HUDEP-2 (cell line): Measurements from ENCODE around the gene LRG1.

Source experiments
- DNase-seq, 76 experiments: peaks; one replicate each; lab custom pipeline; 2025; ENCODE audit not compliant: unreplicated experiment in 76 of 76; lab: John Stamatoyannopoulos, UW

The LRG1 gene

GRCh38 chr19:4512070-4512469, 27.8 kb downstream of the LRG1 start:
- DNase-seq, result no peak

DNA sequence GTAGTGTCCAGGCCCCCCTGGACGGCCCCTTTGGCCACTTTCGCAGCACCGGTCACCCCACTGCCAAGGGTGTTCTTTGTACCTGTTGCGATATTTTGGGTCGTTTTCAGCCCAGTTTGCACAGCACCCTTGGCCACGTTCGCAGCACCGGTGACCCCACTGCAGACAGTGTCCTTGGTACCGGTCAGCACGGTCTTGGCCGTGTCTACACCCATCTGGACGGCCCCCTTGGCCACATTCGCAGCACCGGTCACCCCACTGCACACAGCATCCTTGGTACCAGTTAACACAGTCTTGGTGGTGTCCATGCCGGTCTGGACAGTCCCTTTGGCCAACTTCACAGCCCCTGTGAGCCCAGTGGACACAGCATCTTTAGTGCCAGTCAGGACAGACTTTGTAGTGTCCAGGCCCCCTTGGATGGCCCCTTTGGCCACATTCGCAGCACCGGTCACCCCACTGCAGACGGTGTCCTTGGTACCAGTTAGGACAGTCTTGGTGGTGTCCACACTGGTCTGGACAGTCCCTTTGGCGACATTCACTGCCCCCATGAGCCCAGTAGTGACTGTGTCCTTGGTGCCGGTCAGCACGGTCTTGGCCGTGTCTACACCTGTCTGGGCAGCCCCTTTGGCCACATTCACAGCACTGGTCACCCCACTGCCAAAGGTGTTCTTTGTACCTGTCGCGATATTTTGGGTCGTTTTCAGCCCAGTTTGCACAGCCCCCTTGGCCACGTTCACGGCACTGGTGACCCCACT, 28.4 kb downstream of the LRG1 start:
- no peak for DNase-seq

DNA sequence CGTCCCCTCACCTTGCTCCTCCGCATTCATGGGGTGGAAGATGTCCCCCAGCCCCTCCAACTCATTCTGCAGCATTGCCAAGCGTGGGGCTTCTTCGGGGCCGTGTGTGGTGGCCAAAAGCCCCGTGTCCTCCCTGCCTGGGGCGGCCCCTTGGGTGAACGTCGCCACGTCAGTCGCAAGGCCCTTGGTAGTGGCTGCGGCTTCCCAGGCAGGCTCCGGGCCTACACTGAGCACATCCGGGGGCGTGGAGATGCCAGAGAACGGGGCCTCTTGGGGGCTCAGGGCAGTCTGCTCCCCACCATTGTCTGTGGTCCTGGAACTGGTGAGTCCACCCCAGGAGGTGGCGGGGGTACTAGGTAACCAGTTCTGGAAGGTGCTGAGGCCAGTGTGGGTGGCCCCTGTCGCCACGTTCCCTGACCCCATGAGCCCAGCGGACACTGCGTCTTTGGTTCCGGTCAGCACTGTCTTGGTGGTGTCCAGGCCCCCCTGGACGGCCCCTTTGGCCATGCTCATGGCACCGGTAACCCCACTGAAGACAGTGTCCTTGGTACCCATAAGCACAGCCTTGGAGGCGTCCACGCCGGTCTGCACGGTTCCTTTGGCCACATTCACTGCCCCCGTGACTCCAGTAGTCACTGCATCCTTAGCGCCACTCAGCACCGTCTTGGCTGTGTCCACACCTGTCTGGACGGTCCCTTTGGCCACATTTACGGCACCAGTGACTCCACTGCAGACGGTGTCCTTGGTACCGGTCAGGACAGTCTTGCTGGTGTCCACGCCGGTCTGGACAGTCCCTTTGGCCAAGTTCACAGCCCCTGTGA, 29.2 kb downstream of the LRG1 start:
- no peak for DNase-seq

DNA sequence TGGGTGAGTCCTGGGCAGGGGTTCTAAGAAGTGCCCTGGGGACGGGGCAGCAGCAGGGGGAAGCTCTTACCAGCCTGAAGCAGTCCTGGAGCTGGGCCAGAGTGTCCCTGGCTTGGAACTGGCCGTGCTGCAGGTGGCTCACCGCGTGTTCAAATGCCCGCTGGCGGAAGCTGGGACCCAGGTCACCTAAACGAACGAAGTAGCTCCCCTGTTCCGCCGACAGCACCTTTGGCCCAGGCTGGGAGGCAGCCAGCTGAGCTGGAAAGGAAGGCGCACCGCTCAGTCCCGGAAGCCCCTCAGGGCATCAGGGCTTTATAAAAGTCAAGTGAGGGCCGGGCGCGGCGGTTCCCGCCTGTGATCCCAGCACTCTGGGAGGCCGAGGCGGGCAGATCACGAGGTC, 31.1 kb downstream of the LRG1 start:
- DNase-seq, result no peak

DNA sequence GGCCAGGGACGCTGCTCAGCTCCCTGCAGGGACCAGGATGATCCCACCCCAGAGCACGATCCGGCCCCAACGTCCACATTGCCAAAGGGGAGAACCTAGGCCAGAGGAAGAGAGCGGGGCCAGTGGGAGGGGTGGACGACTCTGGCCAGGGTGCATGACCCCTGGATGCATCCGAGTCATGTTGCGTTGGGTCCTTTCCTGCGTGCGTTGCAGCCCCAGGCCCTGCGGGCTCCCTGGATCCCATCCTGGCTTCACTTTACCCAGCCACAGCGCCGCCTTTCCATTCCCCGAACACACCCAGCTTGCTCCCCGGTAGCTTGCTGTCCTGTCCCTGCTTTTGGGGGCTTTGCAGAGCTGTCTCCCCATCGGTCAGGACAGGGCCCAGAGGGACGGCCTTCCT, 32.0 kb downstream of the LRG1 start:
- no peak for DNase-seq

DNA sequence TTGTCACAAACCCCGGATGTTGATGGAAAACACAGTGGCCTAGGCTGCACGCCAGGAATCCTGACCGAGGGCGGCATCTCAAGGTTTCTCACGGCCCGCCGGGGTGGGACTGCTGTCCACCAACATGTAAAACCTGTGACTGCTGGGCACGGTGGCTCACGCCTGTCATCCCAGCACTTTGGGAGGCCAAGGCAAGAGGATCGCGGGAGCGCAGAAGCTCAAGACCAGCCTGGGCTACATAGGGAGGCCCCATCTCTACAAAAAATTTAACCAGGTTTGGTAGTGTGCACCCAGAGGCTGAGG, 32.7 kb downstream of the LRG1 start:
- no peak for DNase-seq

DNA sequence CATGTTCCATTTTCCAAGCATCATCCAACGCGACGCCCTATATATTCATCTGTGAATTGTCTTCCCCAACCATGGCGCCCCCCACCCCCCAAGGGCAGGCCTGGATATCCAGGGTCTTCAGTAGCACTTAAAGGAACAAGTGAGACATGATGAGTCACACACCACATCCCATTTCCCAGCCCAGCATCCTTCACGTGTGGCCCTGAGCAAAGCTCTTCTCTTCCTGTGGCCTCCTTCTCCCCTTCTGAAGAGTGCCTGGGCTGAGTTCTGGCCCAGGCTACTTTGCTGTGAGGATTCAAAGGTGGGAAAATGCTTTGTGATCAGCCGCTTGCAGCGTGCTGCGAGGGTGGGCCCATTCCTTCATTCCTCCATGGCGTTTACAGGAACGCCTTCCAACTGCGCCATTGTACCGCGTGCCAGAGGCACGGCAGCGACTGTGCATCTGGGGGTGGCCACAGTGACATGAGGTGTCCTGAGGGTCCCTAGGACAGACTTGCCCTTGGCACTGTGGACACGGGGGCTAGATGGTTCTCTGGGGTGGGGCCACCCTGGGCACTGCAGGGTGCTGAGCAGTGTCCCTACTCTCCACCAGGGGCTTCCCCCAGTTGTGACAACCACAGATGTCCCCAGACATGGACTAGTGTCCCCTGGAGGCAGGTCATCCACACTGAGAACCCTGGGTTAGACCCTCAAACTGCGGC, 33.2 kb downstream of the LRG1 start:
- no peak for DNase-seq

DNA sequence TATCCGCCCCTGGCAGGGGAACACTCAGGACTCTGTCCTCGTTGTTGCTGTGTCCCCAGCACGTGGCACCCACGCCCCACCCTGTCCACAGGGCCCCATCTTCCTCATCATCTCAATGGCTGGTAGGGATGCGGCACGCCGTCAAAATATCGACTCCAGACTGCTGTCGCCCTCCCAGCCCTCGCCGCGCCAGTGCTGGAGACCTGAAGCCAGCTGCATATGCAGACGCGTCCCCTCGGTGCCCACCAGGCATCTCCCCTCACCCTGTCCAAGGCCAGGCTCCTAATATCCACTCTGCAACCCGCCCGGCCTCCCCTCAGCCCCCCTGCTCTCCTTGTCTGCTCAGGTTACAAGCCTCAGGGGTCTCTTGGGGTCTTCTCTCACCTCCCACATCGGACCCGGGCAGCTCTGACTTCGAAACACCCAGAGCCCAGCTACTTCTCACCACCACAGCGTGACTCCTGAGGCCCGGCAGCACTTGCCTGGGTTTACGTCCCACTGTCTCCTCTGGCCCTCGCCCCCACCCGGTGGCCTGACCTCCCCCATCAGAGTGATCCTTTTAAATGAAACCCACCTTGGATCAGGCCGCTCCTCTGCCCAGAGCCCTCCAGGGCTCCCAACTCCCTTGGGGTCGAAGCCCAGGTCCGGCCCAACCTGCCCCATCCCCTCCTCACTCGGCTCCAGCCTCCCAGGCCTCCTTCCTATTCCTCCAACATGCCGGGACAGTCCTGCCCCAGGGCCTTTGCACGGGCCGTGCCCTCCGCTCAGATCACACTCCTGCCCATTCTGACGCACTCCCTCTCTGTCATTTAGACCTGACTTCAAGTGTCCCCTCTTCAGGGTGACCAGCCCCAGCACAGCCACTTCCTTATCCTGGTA, 34.0 kb downstream of the LRG1 start:
- DNase-seq, result no peak

GRCh38 chr19:4504891-4505569, 34.8 kb downstream of the LRG1 start:
- DNase-seq, result no peak

- DNase-seq, result no peak
Observed at GRCh38 chr19:4504297-4504701, 35.5 kb downstream of the LRG1 start.

GRCh38 chr19:4503825-4504170, 36.0 kb downstream of the LRG1 start:
- DNase-seq, result no peak

GRCh38 chr19:4503132-4503824, 36.6 kb downstream of the LRG1 start:
- no peak for DNase-seq

DNA sequence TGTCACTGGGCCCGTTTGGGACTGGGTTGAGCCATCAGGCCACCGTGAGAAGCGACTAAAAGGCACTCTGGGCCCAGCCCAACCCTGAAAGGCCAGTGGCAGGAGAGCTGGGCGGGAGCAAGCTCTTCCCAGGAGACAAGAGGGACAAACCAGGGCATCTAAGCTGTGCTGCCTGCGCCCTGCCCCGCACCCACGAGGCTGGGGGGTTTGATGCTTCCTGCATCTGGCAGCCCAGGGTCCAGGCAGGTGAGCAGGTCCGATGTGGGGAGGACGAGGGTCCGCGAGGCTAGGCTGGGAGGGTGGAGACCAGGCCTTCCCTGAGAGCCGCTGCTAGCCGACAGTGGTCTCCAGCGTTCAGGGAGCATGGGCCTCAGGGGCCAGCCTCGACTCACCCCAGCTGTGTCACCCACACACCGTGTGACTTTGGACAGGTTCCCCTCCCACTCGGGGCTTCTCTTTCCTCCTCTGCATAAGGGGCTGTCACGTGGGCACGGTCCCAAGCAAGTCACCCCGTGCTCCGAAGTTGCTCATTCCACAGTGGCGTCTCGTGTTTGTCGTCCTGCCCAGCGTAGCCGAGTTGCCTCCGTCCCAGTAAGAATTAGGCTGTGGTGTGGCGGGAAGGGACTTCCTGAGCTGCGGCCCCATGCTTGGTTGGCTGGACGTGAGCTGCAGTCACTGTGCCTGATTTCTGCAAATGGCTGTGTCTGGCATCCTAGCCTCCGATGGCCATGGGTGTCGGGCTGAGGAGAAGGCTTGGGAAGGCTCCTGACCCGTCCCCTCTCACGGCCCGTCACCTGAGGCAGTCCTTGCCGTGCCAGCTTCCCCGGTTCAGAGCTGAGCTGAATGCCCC, 37.3 kb downstream of the LRG1 start:
- no peak for DNase-seq

GRCh38 chr19:4501691-4502090, 38.1 kb downstream of the LRG1 start:
- DNase-seq, result no peak

DNA sequence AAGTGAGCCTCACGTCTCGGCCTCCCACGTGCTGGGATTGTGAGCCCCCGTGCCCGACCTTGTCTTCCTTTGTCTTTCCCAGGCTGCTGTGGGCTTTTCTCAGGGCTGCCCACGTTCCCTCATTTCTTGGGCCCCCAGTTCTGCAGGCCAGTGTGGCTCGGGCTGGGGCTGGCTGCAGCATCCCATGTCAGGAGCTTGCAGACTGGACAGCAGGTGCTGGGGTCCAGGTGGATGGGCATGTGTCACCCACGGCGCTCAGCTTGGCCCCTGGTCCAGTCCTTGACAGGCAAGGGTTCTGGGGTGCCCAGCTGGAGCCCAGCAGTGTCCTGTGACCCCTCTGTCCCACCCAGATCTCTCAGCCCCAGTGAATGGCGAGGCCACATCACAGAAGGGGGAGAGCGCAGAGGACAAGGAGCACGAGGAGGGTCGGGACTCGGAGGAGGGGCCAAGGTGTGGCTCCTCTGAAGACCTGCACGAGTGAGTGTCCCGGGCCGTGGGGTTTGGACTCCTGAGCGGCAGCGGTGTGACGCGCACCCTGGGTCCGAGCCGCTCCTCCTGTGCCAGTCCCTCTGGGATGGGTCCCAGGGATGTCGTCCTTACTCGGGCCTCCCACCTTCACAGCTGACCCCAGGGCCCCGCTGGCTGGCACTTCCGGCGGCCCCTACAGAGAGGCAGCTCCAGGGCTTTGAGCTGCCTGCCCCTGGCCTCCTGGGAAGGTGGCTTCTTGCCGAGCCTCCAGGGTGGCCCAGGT, 38.8 kb downstream of the LRG1 start:
- no peak for DNase-seq

DNA sequence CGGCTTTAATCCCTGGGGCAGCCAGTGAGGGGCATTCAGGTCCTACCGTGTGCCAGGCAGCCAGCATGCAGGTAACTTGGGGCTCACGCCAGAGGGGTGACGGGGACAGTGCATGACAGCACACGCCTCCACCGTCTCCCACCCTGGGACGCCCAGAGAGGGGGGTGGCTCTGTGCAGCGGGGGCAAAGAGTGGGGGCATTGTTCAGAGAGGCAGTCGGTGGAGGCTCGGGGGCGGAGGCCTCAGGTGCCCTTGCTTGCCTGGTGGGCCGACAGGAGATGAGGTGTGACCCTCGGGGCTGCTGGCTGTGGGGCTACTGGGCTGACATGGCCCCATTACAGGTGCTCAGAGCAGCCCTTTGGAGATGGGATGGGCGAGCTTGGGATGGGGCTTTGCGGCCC, 40.0 kb downstream of the LRG1 start:
- no peak for DNase-seq

DNA sequence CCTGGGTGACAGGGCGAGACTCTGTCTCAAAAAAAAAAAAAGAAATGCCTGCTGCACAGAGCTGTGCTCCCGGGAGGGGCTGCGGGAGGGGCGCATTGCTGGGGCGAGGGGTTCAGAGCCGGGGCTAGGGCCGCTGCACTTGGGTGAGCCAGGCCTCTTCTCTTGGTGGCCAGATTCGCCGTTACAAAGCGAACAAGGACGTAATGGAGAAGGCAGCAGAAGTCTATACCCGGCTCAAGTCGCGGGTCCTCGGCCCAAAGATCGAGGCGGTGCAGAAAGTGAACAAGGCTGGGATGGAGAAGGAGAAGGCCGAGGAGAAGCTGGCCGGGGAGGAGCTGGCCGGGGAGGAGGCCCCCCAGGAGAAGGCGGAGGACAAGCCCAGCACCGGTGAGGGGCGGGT, 40.5 kb downstream of the LRG1 start:
- no peak for DNase-seq

DNA sequence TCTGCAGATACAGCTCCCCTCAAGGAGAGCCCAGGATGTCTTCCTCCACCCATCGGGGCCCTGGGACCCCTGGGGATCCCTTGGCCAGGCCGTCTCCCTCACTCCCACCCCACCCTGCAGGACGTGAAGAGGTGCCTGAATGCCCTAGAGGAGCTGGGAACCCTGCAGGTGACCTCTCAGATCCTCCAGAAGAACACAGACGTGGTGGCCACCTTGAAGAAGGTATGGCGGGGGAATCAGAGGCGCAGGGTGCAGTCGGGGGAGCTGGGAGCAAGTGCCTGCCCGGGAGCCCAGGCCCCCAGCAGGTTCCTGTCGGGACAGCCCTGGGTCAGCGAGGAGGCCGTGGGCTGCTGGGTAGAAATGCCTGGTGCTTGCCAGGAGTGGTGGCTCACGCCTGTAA, 41.1 kb downstream of the LRG1 start:
- DNase-seq, result no peak
